Stimulated activated CD4-positive, alpha-beta T cell treated with anti-CD3 and anti-CD28 coated beads, Interleukin-4, amount 100 ng/mL, for 48 hours (primary cell): ENCODE measurements around the gene TACC2.
"Not testable (repeated sequence)": the region's sequence is repeated elsewhere in the genome, so short reads cannot be mapped to it uniquely, and the experiment has no call there.

Experiments used
- DNase-seq, 2 donors: peaks; one replicate each; pipeline ENCODE4 v3.0.0-alpha.2; 2020; ENCODE audit warnings: low read depth in 2 of 2

TACC2 gene

DNA sequence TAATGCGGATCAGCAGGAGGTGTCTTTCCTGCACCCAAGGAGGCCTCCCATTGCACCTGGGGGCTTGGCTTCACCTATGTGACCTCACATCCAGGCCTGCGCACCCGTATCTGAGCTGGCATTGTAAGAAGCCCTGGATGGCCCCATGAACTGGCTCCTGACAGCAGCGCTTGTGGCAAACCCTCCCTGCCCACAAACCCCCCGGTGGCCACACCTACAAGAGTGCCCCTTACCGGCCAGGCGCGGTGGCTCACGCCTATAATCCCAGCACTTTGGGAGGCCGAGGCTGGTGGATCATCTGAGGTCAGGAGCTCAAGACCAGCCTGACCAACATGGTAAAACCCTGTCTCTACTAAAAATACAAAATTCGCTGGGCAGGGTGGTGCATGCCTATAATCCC is 107.2 kb downstream of the TACC2 start:
- not testable (repeated sequence) for DNase-seq

DNA sequence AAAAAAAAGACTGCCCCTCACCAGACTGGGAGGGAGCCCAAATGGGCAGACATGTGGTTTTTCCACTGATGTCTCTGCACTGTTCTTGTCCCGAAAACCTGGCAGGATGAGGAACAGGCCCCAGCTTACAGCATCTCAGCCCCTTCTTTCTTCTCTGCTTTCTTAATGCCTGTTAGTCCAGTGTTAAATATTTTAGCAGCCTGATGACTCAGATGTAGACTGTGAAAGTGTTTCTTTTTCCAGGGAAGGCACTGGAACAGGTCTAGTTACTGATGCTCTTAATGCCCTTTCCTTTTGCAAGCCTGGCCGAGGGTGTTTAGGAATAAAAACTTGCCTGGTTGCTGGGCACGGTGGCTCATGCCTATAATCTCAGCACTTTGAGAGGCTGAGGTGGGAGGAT is 107.7 kb downstream of the TACC2 start:
- no peak for DNase-seq

DNA sequence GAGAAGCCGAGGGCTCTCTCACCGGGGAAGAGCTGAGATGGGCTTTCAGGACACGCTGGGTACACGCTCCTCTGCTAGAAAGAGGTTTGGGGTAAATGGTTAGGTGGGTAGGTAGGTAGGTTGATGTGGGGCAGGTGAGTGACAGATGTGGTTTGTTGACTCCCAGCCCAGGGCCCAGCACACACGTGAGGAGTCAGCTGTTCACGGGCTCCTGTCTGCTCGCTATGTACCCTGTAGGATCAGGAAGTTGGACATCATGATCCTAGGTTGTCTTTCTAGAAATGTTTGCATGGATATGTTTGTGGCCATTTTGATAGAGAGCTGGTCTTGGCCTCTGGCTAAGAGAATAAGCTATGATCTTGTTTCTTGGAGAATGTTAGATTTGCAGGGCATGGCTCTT is 109.0 kb downstream of the TACC2 start:
- no peak for DNase-seq

DNA sequence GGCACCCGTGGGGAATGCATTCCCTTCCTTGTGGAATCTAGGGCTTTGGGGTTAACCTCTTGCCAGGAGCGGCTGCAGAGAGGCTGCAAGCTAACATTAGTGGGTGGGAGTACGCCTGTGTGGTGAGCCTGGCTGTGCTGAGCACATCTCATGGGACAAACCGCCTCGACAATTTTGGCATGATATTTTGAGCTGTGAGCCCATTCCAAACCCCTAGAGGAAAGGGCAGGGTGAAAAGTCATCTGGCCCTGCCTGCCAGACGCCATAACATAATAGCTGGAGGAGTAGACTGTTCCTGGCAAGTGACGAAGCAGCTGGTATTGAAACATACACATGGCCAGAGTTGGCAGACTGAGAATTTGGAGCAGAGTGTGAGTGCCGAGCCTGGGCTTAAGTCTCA is 110.0 kb downstream of the TACC2 start:
- no peak for DNase-seq

DNA sequence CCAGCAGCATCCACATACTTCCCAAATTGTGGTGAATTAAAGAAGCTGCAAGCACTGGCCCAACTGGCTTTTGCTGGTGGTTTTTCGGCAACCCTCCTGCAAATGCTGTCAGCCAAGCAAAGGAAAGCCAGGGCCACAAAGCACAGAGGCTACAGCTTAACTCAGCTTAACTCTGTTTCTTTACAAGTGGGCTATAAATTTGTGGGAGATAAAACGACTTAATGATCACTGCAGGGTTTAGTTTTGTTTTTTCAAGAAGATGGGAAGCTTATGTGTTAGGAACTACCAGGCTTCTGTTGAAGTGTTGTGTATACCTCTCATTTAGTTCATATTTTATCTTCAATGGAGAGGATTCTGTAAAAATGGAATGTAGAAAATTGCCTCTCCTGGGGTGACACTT is 110.6 kb downstream of the TACC2 start:
- DNase-seq = no peak

DNA sequence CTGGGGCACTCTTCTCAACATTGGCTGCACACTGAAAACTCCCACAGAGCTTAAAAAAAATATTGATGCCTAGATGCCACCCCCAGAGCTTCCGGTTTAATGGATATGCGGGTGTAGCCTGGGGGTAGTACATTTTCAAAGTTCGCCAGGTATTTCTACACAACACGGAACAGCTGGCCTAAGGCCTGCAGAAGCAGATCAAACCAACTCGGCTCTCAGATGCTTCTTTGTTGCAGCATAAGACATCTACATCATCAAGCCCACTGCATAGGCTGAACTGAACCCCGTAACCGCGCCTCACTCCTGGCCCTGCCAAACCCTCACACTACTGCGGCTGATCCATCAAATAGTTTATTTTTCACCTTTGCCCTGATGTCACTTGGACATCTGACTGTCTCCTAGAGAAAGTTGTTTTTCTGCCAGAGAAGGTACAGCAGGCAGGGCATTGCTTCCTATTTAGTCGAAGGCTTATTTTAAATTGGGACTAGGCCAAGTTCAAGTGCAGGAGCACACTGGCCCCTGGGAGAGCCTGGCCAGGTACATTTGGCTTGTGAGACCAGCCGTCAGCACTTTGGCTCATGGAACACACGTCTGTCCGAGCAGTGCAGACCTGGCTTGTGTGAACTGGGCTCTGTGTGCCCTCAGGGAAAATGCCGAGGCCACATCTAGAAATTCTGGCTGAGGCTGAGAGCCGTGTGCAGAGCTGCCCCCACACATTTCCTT is 113.3 kb downstream of the TACC2 start:
- no peak for DNase-seq

DNA sequence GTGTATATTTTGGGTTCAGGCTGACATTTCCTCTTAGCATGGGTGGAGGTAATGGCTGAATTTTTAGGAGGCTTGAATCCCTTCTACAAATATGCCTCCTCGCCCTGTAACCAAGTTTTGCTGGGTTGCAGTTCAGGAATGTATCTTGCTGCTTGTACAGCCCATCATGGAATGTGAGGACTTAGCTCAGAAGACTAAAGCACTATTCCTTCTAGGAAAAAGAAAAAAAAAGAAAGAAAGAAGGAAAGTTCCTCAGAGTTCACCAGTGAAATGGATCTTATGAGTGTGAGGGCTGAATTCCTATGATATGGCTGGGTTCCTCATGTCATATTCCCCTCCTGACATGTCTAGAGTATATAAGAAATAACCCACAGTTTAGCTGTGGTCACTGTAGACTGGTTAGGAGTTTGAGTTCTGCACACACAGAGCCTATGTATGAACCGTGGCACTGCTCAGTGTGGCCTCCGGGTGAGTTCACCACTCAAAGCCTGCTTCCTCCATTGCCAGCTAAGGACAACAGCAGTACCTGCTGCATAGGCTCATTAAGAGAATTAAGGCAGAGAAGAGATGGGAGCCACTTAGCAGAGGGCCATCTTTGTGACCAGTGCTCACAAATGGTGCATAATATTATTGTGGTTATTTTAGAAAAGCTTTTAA is 114.0 kb downstream of the TACC2 start:
- no peak for DNase-seq

DNA sequence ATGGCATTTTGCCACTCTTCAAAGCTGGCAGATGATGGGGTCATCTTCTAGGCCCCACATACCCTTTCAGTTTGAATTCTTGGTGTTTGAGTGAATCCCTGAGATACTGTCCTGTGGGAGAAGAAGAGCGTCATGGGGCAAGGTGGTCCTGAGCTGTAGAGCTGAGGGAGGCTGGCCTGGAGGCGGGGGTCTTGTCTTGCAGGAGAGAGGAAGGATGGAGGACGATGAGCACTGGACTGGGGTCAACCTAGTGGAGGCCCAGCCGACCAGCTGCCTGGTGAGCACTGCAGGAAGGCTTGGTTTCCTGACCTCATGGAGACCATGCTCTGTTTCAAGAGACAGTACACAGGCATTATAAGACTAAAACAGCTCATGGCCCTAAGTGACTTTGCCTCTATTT is 114.6 kb downstream of the TACC2 start:
- no peak for DNase-seq

DNA sequence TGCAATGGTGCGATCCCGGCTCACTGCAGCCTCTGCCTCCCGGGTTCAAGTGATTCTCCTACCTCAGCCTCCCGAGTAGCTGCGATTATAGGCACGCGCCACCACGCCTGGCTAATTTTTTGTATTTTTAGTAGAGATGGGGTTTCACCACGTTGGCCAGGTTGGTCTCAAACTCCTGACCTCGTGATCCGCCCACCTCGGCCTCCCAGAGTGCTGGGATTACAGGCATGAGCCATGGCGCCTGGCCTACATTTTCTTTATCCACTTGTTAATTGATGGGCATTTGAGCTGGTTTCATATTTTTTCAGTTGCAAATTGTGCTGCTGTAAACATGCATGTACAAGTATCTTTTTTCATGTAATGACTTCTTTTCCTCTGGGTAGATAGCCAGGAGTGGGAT is 119.8 kb downstream of the TACC2 start:
- not testable (repeated sequence) for DNase-seq

DNA sequence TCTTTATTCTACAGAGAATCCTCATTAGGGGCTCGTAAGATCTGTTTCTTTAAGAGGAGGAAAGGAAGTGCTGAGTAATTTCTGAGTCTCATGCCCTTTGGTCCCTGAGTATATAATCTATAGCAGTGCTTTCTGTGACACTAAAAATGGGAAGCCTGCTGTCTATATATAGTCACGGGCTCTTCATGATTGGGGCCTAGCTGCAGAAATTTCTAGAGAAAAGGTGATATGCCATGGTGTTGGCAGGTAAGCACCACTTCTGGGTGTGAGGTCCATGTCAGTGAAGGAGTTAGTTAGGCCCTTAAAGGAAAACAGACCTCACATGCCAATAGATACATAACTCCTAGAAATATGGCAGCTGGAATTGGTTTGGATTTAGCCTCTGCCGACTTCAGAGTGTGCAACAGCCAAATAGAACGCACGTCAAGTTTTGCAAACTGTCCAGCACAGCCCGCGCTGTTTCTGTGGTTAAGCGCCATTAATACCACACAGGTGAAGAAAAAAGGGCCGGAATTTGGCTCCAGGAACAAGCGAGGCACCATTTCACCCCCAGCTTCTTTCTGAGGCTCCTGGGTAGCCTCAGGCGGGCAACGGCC is 123.2 kb downstream of the TACC2 start:
- DNase-seq = no peak

DNA sequence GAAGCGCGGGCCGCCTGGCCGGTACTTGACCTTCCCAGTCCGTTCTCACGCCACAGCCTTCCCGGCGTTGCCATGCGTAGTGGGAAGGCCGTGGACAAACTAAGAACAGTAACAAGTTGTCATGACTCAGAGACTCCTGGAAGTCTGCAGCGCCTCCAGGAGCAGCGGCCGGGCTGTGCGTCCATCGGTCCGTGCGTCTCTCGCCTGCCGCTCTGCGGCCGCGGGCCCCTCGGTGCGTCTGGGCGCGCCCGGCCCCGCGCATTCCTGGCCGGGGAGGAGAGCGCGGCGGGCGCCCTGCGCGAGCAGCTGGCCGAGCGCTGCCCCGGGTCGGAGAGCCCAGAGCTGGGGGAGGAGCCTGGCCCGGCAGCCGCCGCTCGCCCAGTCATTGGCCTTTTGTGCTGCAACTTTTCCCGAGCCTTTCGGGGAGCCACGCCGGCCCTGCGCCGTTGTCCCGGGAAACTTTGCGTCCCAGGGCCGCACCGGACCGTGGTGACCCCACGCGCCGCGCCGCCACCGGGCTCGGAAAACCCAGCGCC is 123.7 kb downstream of the TACC2 start:
- DNase-seq = no peak

DNA sequence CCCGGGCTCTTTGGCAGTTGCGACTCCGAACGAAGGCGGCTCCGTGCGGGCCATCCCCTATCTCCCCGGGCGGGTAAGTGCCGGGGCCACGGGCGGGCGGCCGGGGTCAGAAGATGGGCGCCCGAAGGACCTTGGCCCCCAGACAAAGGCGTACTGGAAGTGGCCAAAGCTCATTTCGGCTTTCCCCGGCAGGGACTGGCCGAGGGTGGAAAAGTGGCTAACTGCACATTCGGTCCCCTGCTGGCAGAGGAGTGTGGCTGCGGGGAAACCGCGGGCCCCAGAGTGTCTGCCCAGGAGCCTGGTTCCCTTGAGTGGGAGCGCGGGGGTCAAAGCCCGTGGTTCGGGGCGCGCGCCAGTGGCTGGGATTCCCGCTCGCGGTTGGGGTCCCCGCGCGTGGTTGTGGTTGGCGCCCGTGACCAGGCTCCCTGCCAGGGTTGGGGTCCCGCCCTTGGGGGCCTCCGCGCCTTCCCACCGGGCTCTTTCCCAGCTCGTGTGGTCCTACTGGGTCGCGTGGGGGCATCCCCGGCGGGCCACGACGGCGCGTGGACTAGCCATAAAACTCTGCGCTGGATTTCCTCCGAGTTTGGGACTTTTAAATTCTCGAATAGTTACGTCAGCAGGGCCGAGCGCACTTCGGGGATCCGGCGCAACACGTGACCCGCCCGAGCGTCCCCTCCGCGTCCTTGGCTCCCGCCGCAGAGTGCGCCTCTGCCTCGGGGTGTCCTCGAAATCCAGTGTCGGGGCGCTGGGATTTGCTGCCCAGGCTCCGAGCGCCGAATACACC is 124.4 kb downstream of the TACC2 start:
- peak in 1 of 2 donors; percentile 5 for DNase-seq

DNA sequence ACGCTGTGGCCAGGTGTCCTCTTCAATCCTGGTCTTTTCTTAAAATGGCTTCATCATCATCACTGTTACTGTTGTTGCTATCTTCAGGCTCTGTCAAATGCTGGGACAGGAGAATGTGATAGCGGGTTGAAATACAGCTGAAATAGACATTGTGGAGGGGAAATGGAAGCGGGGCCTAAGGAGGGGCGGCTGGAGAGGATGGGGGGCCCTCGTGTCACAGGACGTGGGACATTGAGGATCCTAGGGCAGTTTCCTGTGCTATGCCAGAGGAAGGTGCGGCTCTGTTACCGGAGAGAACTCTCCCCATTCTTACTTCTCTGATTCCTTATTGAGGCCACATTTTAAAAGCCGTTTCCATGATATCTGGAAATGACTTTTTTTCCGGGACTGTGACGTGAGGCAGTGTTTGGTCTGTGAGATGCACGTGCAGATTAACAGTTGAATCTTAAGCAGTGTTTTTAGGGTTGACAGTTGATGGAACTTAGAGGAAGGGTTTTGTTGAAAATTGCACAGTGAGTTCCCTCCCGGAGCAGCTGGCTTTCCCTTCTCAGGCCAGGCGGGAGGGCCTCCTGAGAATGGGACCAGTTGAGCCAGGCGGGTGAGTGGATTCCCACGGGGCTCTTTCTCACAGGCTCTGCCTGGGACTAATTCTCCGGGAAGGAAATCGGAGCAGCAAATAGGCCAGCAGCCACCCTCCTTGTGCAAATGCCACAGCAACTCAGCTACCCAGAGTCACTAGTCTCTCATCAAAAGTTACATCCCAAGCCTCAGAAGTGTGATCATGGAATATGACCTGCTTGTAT is 125.2 kb downstream of the TACC2 start:
- DNase-seq = no peak

DNA sequence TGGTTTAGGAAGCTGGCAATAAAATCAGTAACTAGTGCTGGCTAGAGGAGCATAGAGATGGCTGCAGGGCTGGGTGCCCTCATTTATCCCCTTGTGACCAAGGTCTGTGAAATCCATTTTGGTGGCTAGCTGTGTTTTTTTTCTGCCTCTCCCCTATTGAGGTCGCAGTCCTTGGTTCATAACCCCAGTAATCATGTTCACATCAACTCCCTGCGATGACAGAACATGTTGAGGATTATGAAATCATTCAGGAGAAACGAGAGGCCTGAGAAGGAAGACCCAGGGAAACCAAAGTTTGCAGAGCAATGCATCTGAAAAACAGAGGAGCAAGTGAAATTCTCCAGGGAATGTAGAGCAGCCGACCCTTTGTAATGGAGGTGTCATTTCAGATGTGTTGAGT is 126.9 kb downstream of the TACC2 start:
- no peak for DNase-seq

DNA sequence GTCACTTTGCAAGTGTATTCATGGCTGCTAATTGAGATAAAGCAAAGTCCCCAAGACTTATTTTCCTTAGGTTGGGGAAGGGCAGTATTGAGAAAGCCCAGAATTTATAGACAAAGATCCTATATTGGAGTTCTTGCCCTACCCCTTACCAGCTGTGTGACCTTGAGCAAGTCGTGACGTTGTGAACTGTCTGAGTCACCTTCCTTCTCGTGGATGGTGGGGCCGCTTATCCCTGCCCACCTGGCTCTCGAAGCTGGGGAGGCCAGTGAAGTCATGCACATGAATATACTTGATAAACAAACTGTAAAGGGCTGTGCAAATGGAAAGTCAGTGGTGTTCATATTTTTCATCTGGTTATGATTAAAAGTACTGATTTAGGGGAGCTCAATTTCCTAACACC is 127.4 kb downstream of the TACC2 start:
- DNase-seq = no peak

DNA sequence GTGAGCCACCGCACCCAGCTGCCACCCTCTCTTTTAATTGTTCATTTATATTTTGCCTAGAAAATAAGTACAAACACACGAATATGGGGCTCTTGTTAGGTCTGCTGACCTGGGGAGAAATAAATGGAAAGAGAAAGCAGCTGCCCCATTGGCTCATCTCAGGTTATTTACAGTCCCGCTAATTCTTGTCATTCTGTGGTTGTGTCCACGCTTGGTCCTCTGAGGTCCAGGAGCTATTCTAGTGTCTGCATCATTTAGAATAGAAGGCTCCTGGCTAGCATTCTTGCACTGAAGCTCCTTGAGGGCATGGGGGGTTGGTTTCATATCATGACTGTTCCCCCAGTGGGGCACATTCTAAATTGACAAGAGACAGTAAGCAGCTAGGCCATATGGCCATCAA is 128.5 kb downstream of the TACC2 start:
- no peak for DNase-seq

DNA sequence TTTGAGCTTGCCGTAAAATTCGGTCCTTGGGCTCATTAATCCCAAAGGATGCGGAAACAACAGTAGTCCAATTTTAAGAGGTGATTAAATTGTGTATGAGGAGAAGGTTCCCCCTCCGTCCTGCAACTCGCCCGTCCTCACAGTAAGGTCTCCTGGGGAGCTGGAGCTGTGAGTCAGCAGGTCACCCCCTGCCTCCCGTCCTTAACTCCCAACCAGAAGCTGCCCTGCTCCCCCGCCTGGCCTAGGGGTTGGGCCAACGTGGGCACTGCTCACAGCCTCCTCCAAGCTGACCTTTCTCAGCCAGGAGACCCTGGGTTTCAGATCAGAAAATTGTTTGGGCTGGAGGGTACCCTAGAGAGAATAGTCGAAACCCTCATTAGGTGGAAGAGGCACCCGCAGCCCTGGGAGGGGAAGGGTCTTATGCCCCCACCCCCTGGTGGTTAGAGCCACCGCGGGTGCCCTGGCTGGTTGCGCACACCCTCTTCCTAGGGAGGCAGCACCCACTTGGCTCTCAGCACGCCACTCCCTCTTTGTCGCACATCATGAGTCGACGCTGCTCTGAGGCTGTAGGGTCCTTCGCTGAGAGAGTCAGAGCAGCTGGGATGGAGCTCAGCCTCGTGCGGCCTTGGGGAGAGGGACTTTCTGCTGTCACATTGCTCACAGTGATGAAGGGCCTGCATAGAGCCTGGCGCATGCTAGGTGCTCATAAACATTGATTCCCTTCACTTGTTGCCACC is 131.2 kb downstream of the TACC2 start:
- no peak for DNase-seq

DNA sequence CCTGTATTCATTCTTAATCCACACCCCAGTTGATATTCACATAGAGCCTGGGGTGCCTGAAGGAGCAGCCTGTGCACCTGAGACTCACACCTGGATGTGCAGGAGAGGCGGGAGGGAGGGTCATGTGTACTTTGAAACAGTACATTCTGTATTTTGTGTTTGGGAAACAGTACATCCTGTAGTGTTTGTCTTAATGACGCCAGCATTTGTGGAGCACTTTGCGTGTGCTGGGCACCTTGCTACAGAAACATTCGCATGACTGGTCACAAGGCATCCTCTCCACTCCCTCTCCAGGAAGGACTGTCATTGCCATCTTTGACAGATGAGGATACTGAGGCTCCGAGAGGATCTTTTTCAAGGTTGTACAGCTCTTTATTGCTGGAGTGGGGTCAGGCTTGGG is 132.1 kb downstream of the TACC2 start:
- no peak for DNase-seq

DNA sequence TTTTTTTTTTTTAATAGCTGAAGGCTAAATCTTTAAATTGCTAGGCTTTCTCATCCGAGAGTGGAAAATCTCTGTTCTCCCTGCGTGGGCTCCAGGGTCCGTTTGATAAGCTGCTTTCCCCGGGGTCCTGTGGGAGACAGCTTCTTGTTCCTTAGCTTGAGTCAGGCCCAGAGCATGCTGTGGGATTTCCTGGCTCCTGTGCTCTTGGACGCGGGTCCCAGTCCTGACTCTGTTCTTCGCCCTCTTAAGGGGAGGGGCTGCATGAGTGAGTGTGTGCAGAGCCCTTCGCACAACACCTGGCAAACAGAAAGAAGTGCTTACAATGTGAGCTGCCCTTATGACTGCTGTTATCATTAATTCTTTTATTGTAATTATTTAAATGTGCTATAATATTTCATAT is 133.5 kb downstream of the TACC2 start:
- DNase-seq = no peak

DNA sequence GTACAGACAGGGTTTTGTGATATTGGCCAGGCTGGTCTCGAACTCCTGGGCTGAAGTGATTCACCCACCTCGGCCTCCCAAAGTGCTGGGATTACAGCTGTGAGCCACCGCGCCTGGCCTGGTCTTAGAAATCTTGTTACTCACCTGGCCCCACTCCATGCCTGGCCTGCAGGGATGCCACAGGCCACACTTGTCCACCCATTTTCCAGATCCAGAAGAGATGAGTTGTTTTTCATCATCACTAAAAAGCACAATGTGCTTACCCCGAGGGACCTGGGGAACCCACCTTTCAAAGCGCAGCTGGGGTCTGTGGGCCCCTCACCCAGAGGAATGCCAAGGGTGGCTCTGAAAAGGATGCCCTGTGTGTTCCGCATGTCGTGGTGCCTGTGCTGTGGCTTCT is 134.2 kb downstream of the TACC2 start:
- DNase-seq = no peak

DNA sequence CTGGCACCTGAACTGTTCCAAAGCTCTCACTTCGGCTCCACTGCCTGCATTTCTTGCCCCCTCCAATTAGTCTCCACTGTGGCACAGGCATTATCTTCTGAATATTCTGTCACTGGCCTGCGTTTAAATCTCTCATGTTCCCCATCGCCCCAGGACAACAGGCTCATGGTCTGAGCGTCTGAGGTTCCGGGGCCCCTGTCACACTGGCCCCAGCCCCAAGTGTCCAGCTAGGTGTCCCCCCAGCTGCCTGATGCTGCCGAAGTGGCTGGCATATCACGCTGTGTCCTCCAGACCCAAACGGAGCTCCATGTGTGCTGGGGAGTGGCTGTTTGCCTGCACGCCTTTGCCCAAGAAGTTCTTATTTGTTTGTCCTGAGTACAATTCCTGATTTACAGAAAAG is 135.4 kb downstream of the TACC2 start:
- no peak for DNase-seq
